Colonic mucosa (tissue), 4 donors: ENCODE data around the gene PTGER1. TPM values are rescaled to one million over a fixed set of nuclear protein-coding genes. Genes with fewer than 3 reads are reported as not detected.
"Not testable (repeated sequence)": the region's sequence is repeated elsewhere in the genome, so short reads cannot be mapped to it uniquely, and the experiment has no call there.

ENCODE experiments used
- DNase-seq: peaks from one replicate; pipeline ENCODE4 v3.0.0-alpha.2; 2020
- H3K27ac ChIP-seq: fragments of 200-600 bp; one replicate; pipeline ENCODE4 v1.8.0; 2021
- H3K27me3 ChIP-seq: fragments of 200-600 bp; one replicate; pipeline ENCODE4 v1.8.0; 2021
- H3K36me3 ChIP-seq: fragments of 200-600 bp; one replicate; pipeline ENCODE4 v1.8.0; 2021
- H3K4me1 ChIP-seq: fragments of 200-600 bp; one replicate; pipeline ENCODE4 v1.8.0; 2021; ENCODE audit warnings: mild to moderate bottlenecking
- H3K4me3 ChIP-seq: fragments of 200-600 bp; one replicate; pipeline ENCODE4 v1.8.0; 2021
- H3K9ac ChIP-seq, 2 donors: one replicate each; pipeline ENCODE4 v1.7.0; 2013; ENCODE audit warnings: control low read depth in 2 of 2, low read depth in 2 of 2, low read length in 2 of 2
- H3K9me3 ChIP-seq: fragments of 200-600 bp; one replicate; pipeline ENCODE4 v1.8.0; 2021
- intact Hi-C: fragments of 100-400 bp; cut with DNase I; formaldehyde crosslinking; loops from one replicate; pipeline ENCODE4 v1.14.1; 2022
- total RNA-seq, 2 donors: library from RNA; stranded (reverse); fragmentation: NEBNext Ultra II Directional in 1 of 2; extraction: Animal tissue kit (Norgen Biotek cat#: 25700) in 1 of 2; gene quantifications; one replicate each; pipeline ENCODE4 v1.2.1, GENCODE V29; 2021
- TF ChIP-seq, protein P1 (sequence below): fragments of 200-600 bp; IDR thresholded peaks from one replicate; pipeline ENCODE4 v1.8.0; 2022; ENCODE audit warnings: antibody characterized with exemption, mild to moderate bottlenecking
- donor health status: healthy.
- donor health status: DM: no; HTN: no; CAD: no.
- donor health status: DM: no; HTN: no; CAD: no.

PTGER1 gene
- total RNA-seq, 2 donors from 2014 or later = 0.35 to 0.72 TPM

DNA sequence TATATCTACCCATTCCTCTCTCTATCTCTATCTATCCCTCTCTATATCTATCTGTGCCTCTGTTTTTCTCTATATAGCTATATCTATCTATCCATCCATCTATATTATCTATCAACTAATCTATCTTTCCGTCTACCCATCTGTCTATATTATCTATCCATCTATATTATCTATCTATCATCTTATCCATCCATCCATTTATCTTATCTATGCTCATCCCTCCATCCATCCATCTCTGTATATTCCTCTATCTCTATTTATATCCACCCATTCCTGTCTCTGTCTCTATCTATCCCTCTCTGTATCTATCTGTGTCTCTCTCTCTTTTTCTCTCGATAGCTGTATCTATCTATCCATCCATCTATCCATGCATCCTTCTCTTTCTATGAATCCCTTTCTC lies 14.2 kb downstream of the PTGER1 start:
- H3K27me3 ChIP-seq = no peaks in the 10 kb centered on the region
- no peak overlapping the region for H3K4me3 ChIP-seq
- no peak overlapping the region for H3K27ac ChIP-seq
- H3K9ac ChIP-seq = no peak overlapping the region
- H3K36me3 ChIP-seq = no peaks in the 10 kb centered on the region
- H3K4me1 ChIP-seq = no peaks in the 10 kb centered on the region
- intact Hi-C loops = no loop called here
- DNase-seq = no peak
- TF ChIP-seq, protein P1, sequence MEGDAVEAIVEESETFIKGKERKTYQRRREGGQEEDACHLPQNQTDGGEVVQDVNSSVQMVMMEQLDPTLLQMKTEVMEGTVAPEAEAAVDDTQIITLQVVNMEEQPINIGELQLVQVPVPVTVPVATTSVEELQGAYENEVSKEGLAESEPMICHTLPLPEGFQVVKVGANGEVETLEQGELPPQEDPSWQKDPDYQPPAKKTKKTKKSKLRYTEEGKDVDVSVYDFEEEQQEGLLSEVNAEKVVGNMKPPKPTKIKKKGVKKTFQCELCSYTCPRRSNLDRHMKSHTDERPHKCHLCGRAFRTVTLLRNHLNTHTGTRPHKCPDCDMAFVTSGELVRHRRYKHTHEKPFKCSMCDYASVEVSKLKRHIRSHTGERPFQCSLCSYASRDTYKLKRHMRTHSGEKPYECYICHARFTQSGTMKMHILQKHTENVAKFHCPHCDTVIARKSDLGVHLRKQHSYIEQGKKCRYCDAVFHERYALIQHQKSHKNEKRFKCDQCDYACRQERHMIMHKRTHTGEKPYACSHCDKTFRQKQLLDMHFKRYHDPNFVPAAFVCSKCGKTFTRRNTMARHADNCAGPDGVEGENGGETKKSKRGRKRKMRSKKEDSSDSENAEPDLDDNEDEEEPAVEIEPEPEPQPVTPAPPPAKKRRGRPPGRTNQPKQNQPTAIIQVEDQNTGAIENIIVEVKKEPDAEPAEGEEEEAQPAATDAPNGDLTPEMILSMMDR = no peak
- no peaks in the 10 kb centered on the region for H3K9me3 ChIP-seq

DNA sequence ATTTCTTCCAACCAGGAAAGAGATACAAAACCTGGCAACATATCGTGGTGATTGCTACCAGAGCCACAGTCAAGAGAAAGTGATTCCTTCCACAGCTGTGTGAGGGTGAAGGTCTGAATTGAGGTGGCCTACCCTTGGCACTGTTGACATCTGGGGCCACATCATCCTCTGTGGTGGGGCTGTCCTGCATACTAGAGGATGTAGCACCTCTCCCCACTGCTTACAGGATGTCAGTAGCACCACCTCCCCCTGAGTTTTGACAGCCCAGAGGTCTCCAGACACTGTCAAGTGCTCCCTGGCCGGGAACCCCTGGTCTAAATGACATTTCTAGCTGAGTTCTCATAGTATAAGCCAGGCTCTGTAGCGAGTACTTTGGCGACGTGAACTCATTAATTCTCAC lies 15.5 kb downstream of the PTGER1 start:
- H3K4me1 ChIP-seq = no peaks in the 10 kb centered on the region
- H3K27ac ChIP-seq = no peak overlapping the region
- no peaks in the 10 kb centered on the region for H3K27me3 ChIP-seq
- no peaks in the 10 kb centered on the region for H3K36me3 ChIP-seq
- no peak overlapping the region for H3K9ac ChIP-seq
- H3K9me3 ChIP-seq = no peaks in the 10 kb centered on the region
- intact Hi-C loops = no loop called here
- TF ChIP-seq, protein P1 = no peak
- no peak overlapping the region for H3K4me3 ChIP-seq
- DNase-seq = no peak

DNA sequence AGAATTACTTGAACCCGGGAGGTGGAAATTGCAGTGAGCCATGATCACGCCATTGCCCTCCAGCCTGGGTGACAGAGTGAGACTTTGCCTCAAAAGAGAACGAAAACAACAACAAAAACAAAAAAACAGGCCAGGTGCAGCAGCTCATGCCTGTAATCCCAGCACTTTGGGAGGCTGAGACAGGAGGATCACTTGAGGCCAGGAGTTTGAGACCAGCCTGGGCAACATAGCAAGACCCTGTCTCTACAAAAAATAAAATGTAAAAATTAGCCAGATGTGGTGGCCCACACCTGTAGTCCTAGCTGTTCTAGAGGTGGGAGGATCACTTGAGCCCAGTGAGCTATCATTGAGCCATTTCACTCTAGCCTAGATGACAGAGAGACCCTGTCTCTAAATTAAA lies 22.9 kb downstream of the PTGER1 start:
- intact Hi-C loops, H3K9me3 ChIP-seq, DNase-seq, H3K36me3 ChIP-seq, H3K27me3 ChIP-seq, H3K9ac ChIP-seq, H3K4me1 ChIP-seq, H3K27ac ChIP-seq, H3K4me3 ChIP-seq: not testable (repeated sequence)

DNA sequence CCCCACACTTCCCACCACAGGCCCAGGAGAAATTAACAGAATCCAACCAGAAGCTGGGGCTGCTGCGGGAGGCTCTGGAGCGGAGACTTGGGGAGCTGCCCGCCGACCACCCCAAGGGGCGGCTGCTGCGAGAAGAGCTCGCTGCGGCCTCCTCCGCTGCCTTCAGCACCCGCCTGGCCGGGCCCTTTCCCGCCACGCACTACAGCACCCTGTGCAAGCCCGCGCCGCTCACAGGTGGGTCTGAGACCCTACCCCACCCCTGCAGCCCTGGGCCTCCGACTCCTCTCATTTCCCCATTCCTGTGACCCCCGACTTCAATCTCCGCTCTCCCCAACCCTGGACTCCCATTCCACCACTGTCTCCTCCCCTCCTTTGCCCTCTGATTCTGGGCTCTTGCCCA lies 24.3 kb downstream of the PTGER1 start:
- intact Hi-C loops = no loop called here
- no peaks in the 10 kb centered on the region for H3K4me1 ChIP-seq
- no peak overlapping the region for H3K4me3 ChIP-seq
- H3K27me3 ChIP-seq = no peaks in the 10 kb centered on the region
- TF ChIP-seq, protein P1 = no peak
- H3K27ac ChIP-seq = no peak overlapping the region
- no peaks in the 10 kb centered on the region for H3K36me3 ChIP-seq
- H3K9me3 ChIP-seq = no peaks in the 10 kb centered on the region
- H3K9ac ChIP-seq = no peak overlapping the region
- DNase-seq = no peak

DNA sequence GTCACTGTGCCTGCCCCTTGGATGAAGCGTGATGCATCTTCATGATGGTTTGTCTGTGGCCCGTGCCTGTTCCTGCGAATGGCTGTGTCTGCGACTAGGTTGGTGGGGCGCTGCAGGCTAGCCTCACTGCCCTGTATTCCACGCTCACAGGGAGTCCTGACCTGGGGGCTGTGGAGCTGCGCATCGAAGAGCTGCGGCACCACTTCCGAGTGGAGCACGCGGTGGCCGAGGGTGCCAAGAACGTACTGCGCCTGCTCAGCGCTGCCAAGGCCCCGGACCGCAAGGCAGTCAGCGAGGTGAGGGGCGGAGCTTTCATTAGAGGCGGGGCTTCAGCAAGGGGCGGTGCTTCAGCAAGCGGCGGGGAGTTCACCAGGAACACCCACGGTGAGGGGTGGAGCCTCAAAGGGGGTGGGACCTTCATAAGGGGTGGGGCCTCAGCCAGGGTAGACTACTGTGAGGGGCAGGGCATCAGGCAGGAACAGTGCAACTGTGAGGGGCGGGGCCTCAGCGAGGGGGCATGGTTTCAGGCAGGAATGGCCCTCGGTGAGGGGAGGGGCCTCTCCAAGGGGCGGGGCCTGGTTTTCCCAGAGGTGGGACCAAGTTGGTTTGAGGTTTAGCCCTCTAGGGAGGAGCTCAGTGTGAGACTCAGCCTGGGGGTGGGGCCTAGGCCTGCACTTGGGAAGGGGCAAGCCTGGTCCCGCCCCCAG lies 24.8 kb downstream of the PTGER1 start:
- TF ChIP-seq, protein P1 = no peak
- H3K4me1 ChIP-seq = no peaks in the 10 kb centered on the region
- DNase-seq = peak; percentile 39
- intact Hi-C loops = no loop called here
- no peaks in the 10 kb centered on the region for H3K9me3 ChIP-seq
- H3K27me3 ChIP-seq = no peaks in the 10 kb centered on the region
- H3K36me3 ChIP-seq = no peaks in the 10 kb centered on the region
- H3K9ac ChIP-seq = no peak overlapping the region
- no peak overlapping the region for H3K4me3 ChIP-seq
- no peak overlapping the region for H3K27ac ChIP-seq

DNA sequence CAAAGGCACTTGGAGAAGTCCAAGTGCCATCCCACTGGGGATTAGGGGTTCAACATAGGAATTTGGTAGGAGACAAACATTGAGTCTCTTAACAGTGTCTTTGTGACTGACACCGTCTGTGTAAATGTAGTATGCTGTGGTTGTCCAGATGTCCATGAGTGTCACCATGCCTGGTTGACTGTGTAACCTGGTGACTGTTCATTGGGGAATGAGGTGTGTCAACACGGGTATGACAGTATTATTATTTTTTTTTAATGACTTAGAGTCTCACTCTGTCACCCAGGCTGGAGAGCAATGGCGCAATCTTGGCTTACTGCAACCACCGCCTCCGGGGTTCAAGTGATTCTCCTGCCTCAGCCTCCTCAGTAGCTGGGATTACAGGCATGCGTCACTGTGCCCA lies 25.8 kb downstream of the PTGER1 start:
- Histone ChIP-seq H3K9ac (no peak overlapping the region), H3K4me1 (no peaks in the 10 kb centered on the region), H3K4me3 (no peak overlapping the region), H3K27me3 (no peaks in the 10 kb centered on the region), H3K27ac (no peak overlapping the region), H3K9me3 (no peaks in the 10 kb centered on the region), H3K36me3 (no peaks in the 10 kb centered on the region)
- intact Hi-C loops = no loop called here
- DNase-seq = no peak
- TF ChIP-seq, protein P1 = no peak
